ENCODE measurements around the gene DYNC1I1.

The DYNC1I1 gene

GRCh38 chr7:95772298-95772770 is at the start of gene DYNC1I1:
TSS of gene DYNC1I1 (plus strand) at chr7:95772554. CDS start at chr7:95804730, 32,176 bp downstream.
- H3K4me3 Mint-ChIP-seq: peak within 1 kb of the TSS; percentile 68
- no peak within 1 kb of the TSS for H3K27ac Mint-ChIP-seq
- no peaks in the 10 kb centered on the region for H3K9me3 Mint-ChIP-seq
- DNase-seq (peak; percentile 40), ATAC-seq (peak; percentile 87)
- H3K4me1 Mint-ChIP-seq: peaks cover 4% of the 10 kb centered on the region
- no peaks in the 10 kb centered on the region for H3K36me3 Mint-ChIP-seq (ENCODE audit: low read depth)
- H3K27me3 Mint-ChIP-seq: peaks cover 26% of the 10 kb centered on the region

- peak; percentile 61 for ATAC-seq
- Mint-ChIP-seq H3K27me3 (peaks cover 4% of the 10 kb centered on the region), H3K36me3 (ENCODE audit: low read depth) (no peaks in the 10 kb centered on the region), H3K4me3 (no peak overlapping the region), H3K9me3 (no peaks in the 10 kb centered on the region), H3K4me1 (no peaks in the 10 kb centered on the region), H3K27ac (no peak overlapping the region)
- DNase-seq: no peak
Observed at GRCh38 chr7:95723583-95724180, 48.7 kb upstream of the DYNC1I1 start.

GRCh38 chr7:95725205-95725604 is 47.1 kb upstream of the DYNC1I1 start:
- Mint-ChIP-seq H3K9me3 (no peaks in the 10 kb centered on the region), H3K4me3 (no peak overlapping the region), H3K36me3 (ENCODE audit: low read depth) (no peaks in the 10 kb centered on the region), H3K27ac (no peak overlapping the region), H3K27me3 (peaks cover 4% of the 10 kb centered on the region), H3K4me1 (no peaks in the 10 kb centered on the region)
- no peak for DNase-seq
- ATAC-seq: no peak

DNA sequence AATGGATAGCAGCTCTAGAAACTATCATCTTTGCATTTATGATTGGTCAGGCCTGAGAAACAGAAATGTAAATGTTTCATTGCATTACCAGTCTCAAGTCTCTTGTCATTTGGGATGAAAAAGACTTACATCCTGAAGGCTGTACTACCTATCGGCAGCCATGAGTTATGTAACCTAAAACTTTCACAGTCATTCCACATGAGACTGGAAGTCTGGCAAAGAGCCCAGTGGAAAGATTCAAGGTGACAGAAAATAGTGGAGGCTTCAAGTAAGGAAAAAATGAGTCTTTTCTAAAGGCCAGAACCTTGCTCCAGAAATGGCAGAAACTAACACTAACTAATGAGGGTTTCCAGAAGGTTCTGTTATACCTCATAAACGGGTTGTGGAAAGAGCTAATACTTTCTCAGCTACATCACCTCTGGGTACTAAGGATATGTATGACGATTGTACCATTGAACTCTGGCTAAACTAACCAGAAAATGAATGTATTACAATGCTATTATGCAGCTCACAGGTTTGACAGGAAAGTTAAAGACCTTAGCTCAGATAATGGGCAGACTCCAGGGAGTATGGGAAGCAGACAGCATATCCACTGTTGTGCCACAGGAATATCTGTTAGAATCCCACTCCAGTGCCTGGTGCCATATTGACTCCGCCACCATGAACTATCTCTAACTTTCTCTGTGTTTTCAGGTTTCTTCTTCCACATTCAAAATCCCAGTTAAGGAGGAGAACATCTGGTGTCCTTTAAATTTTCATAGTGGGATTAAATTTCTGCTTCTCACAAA is 41.7 kb upstream of the DYNC1I1 start:
- no peak overlapping the region for H3K27ac Mint-ChIP-seq
- no peaks in the 10 kb centered on the region for H3K4me1 Mint-ChIP-seq
- no peak overlapping the region for H3K4me3 Mint-ChIP-seq
- no peak for DNase-seq
- H3K27me3 Mint-ChIP-seq: no peaks in the 10 kb centered on the region
- no peaks in the 10 kb centered on the region for H3K36me3 Mint-ChIP-seq (ENCODE audit: low read depth)
- no peaks in the 10 kb centered on the region for H3K9me3 Mint-ChIP-seq
- no peak for ATAC-seq

GRCh38 chr7:95736635-95737034 is 35.7 kb upstream of the DYNC1I1 start:
- Mint-ChIP-seq H3K36me3 (ENCODE audit: low read depth) (no peaks in the 10 kb centered on the region), H3K9me3 (no peaks in the 10 kb centered on the region), H3K4me1 (no peaks in the 10 kb centered on the region), H3K4me3 (no peak overlapping the region), H3K27me3 (peaks cover 2% of the 10 kb centered on the region), H3K27ac (no peak overlapping the region)
- ATAC-seq: no peak
- DNase-seq: no peak

DNA sequence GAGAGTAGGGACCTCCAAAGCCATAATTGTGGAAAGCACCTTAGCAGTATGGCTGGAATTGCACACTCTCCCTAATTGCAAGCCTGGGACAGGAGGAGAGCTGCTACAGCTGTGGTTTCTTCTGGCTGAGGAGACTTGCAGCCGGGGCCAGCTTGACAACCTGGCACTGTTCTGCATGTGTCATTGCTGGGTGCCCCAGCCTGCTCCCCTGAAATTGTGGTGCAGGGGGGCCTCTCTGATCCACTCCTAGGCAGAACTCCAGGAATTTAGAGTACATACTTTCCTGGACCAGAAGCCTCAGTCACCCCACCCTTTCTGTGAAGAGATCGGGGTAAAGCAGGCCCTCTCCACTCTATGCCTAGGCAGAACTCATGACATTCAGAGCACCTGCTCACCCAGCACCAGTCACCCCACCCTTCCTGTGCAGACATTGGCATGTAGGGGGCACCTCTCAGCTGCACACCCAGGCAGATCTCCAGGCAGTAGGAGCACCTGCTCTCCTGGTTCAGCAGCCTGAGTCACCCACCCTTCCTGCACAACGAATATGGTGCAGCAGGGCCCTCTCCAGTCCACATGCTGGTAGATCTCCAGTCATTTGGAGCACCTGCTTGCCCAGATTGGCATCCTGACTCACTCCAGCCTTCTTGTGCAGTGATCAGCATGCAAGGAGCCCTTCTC is 34.4 kb upstream of the DYNC1I1 start:
- Mint-ChIP-seq H3K4me3 (no peak overlapping the region), H3K27ac (no peak overlapping the region), H3K4me1 (no peaks in the 10 kb centered on the region), H3K27me3 (peaks cover 2% of the 10 kb centered on the region), H3K36me3 (ENCODE audit: low read depth) (no peaks in the 10 kb centered on the region), H3K9me3 (no peaks in the 10 kb centered on the region)
- ATAC-seq (no peak), DNase-seq (no peak)

DNA sequence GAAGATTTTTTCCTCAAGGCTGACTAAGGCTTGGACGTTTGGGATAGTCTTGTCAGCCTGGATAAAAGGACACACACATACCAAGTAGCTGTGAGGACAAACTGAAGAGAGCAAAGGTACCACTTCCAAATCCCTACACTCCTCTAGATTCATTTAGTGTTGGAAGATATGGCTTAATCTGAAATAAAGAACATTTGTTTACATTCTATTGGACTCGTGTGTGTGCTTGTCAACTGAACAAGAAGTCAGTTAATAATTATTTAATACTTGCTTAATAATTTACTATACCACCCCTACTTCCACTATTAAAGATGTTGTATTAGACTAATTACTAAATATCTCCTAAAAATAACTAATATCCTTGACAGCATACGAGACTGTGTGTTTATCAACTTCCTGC is 23.3 kb upstream of the DYNC1I1 start:
- Mint-ChIP-seq H3K4me3 (no peak overlapping the region), H3K9me3 (peaks cover 6% of the 10 kb centered on the region), H3K36me3 (ENCODE audit: low read depth) (no peaks in the 10 kb centered on the region), H3K27ac (no peak overlapping the region), H3K4me1 (no peaks in the 10 kb centered on the region), H3K27me3 (peaks cover 6% of the 10 kb centered on the region)
- DNase-seq: no peak
- no peak for ATAC-seq

DNA sequence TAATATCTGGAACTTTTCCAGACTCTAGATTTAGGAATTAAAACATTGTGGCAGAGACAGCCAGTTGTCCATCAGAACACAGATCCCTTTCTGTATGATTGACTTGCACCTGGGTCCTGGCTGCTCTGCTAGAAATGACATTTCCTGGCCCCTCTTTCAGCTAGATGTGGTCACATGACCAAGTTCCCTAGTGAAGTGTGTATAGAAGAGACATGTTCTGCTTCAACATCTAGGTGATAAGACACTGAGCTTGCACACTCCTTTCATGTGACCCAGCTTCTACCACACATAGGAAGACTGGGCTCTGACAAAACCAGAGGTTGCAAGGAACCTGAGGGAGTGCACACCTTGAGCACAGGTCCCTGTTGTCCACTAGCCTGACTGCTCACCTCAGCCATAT is 22.8 kb upstream of the DYNC1I1 start:
- H3K9me3 Mint-ChIP-seq: peaks cover 6% of the 10 kb centered on the region
- no peak overlapping the region for H3K27ac Mint-ChIP-seq
- no peaks in the 10 kb centered on the region for H3K36me3 Mint-ChIP-seq (ENCODE audit: low read depth)
- no peak overlapping the region for H3K4me3 Mint-ChIP-seq
- ATAC-seq (no peak), DNase-seq (no peak)
- H3K4me1 Mint-ChIP-seq: no peaks in the 10 kb centered on the region
- H3K27me3 Mint-ChIP-seq: peaks cover 6% of the 10 kb centered on the region

- H3K9me3 Mint-ChIP-seq: peaks cover 6% of the 10 kb centered on the region
Observed at GRCh38 chr7:95753440-95753839, 18.9 kb upstream of the DYNC1I1 start.

DNA sequence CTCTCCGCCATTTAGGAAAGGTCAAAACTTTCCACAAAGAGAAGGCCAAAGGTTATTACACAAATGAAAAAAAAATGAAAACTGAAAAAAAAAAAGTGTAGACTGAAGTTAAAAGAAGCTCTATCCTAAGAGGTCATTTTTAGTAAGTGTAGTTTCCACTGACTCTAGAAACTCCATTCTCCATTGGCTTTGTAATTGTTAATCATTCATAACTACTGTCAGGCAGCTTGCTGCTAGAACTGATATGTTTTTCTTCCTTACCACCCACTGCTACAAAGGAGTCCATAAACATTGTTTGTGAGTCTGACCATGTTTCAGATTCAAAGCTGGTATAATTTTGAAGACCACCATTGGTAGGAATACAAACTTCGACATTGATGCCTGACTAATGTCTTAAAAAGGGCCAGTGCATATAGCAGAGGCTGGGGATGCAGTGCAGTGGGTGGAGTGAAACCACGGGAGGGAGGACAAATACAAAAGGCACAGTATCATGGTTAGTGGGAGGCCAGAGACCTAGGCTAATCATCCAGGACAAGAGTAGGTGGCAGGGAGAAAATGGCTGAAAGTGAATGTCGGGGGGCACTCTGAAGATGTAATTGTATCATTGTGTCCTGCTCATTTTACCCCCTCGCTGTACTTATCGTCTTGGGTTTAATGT is 16.9 kb upstream of the DYNC1I1 start:
- no peak for ATAC-seq
- H3K4me1 Mint-ChIP-seq: no peaks in the 10 kb centered on the region
- H3K27me3 Mint-ChIP-seq: peaks cover 10% of the 10 kb centered on the region
- peaks cover 6% of the 10 kb centered on the region for H3K9me3 Mint-ChIP-seq
- H3K36me3 Mint-ChIP-seq (ENCODE audit: low read depth): no peaks in the 10 kb centered on the region
- DNase-seq: no peak
- no peak overlapping the region for H3K4me3 Mint-ChIP-seq
- H3K27ac Mint-ChIP-seq: no peak overlapping the region

More at GRCh38 chr7:95753440-95753839, 18.9 kb upstream of the DYNC1I1 start:
- ATAC-seq: no peak
- DNase-seq: no peak
- no peak overlapping the region for H3K27ac Mint-ChIP-seq
- H3K36me3 Mint-ChIP-seq (ENCODE audit: low read depth): no peaks in the 10 kb centered on the region
- peaks cover 10% of the 10 kb centered on the region for H3K27me3 Mint-ChIP-seq
- no peaks in the 10 kb centered on the region for H3K4me1 Mint-ChIP-seq
- H3K4me3 Mint-ChIP-seq: no peak overlapping the region

- Mint-ChIP-seq H3K27me3 (peaks cover 6% of the 10 kb centered on the region), H3K9me3 (no peaks in the 10 kb centered on the region), H3K4me1 (no peaks in the 10 kb centered on the region), H3K27ac (no peak overlapping the region), H3K36me3 (ENCODE audit: low read depth) (no peaks in the 10 kb centered on the region), H3K4me3 (no peak overlapping the region)
- no peak for DNase-seq
- ATAC-seq: no peak
Observed at GRCh38 chr7:95758187-95758586, 14.2 kb upstream of the DYNC1I1 start.

DNA sequence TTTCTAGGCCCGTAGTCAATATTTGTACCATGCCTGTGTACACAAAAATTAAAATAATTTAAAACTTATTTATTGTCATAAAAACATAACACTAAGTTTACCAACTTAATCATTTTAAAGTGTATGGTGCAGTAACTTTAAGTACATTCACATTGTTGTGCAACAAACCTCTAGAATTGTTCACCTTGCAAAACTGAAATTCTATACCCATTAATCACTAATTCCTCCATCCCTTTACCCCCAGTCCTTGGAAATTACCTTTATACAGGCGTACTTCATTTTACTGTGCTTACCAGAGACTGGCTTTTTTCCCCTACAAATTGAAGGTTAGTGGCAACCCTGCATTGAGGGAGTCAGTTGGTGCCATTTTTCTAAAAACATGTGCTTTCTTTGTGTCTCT is 6.3 kb upstream of the DYNC1I1 start:
- ATAC-seq (no peak), DNase-seq (no peak)
- Mint-ChIP-seq H3K36me3 (ENCODE audit: low read depth) (no peaks in the 10 kb centered on the region), H3K27me3 (peaks cover 3% of the 10 kb centered on the region), H3K27ac (no peak overlapping the region), H3K9me3 (no peaks in the 10 kb centered on the region), H3K4me3 (no peak overlapping the region), H3K4me1 (no peaks in the 10 kb centered on the region)

DNA sequence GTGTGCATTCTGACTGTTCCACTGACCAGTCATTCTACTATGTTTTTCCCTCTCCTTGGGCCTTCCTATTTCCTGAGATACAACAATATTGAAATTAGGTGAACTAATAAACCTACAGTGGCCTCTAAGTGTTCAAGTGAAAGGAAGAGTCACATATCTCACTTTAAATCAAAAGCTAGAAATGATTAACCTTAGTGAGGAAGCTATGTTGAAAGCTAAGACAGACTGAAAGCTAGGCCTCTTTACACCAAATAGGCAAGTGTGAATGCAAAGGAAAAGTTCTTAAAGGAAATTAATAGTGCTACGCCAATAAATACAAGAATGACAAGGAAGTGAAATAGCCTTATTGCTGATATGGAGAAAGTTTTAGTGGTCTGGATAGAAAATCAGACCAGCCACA is 5.7 kb upstream of the DYNC1I1 start:
- H3K4me3 Mint-ChIP-seq: no peak overlapping the region
- ATAC-seq: no peak
- H3K9me3 Mint-ChIP-seq: no peaks in the 10 kb centered on the region
- no peaks in the 10 kb centered on the region for H3K4me1 Mint-ChIP-seq
- H3K27ac Mint-ChIP-seq: no peak overlapping the region
- peaks cover 2% of the 10 kb centered on the region for H3K27me3 Mint-ChIP-seq
- no peak for DNase-seq
- H3K36me3 Mint-ChIP-seq (ENCODE audit: low read depth): no peaks in the 10 kb centered on the region

- peaks cover 4% of the 10 kb centered on the region for H3K4me1 Mint-ChIP-seq
- H3K27ac Mint-ChIP-seq: no peak overlapping the region
- H3K36me3 Mint-ChIP-seq (ENCODE audit: low read depth): no peaks in the 10 kb centered on the region
- H3K9me3 Mint-ChIP-seq: no peaks in the 10 kb centered on the region
- no peak overlapping the region for H3K4me3 Mint-ChIP-seq
- H3K27me3 Mint-ChIP-seq: peaks cover 26% of the 10 kb centered on the region
- DNase-seq (no peak), ATAC-seq (no peak)
Observed at GRCh38 chr7:95772771-95773581, 622 bp downstream of the DYNC1I1 start.
